Measurements from ENCODE around the gene TXNRD2.

The TXNRD2 gene

DNA sequence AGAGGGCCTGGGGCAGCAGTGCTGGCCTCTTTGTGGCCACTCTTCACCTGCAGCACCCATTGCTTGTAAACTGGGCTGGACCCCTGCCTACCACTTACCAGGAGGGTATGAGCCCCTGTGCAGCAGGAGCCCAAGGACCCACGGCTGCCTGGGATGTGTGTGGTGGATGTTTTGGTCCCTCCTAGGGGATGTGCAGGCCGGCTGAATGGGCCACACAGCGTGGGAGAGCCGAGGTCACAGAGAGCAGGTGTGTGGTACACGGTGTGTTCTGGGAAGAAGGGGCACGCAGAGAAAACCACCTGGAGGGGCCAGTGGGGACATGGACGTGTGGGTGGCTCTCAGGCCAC, 67.7 kb downstream of the TXNRD2 start:
- Histone ChIP-seq H4K20me1 (ENCODE audit: insufficient read depth, low read length) (no peaks in the 10 kb centered on the region), H3K9me3 (ENCODE audit: insufficient read depth, low read length) (no peaks in the 10 kb centered on the region), H2AFZ (ENCODE audit: low read depth, low read length) (no peak overlapping the region), H3K27me3 (ENCODE audit: low read depth, low read length) (no peaks in the 10 kb centered on the region), H3K79me2 (ENCODE audit: low read length) (no peaks in the 10 kb centered on the region), H3K4me1 (ENCODE audit: low read length) (no peaks in the 10 kb centered on the region), H3K4me2 (ENCODE audit: low read length) (no peak overlapping the region), H3K4me3 (ENCODE audit: low read length) (no peak overlapping the region), H3K36me3 (replicated peaks; ENCODE audit: low read depth, low read length) (no peaks in the 10 kb centered on the region), H3K9ac (ENCODE audit: low read length) (no peak overlapping the region), H3K27ac (ENCODE audit: low read length) (no peak overlapping the region)
- TF ChIP-seq, protein P1, sequence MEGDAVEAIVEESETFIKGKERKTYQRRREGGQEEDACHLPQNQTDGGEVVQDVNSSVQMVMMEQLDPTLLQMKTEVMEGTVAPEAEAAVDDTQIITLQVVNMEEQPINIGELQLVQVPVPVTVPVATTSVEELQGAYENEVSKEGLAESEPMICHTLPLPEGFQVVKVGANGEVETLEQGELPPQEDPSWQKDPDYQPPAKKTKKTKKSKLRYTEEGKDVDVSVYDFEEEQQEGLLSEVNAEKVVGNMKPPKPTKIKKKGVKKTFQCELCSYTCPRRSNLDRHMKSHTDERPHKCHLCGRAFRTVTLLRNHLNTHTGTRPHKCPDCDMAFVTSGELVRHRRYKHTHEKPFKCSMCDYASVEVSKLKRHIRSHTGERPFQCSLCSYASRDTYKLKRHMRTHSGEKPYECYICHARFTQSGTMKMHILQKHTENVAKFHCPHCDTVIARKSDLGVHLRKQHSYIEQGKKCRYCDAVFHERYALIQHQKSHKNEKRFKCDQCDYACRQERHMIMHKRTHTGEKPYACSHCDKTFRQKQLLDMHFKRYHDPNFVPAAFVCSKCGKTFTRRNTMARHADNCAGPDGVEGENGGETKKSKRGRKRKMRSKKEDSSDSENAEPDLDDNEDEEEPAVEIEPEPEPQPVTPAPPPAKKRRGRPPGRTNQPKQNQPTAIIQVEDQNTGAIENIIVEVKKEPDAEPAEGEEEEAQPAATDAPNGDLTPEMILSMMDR (IDR thresholded peaks at IDR 0.05; ENCODE audit: low read depth, low read length): no peak
- TF ChIP-seq EZH2phosphoT487 (IDR thresholded peaks at IDR 0.05; ENCODE audit: low read depth): no peak

DNA sequence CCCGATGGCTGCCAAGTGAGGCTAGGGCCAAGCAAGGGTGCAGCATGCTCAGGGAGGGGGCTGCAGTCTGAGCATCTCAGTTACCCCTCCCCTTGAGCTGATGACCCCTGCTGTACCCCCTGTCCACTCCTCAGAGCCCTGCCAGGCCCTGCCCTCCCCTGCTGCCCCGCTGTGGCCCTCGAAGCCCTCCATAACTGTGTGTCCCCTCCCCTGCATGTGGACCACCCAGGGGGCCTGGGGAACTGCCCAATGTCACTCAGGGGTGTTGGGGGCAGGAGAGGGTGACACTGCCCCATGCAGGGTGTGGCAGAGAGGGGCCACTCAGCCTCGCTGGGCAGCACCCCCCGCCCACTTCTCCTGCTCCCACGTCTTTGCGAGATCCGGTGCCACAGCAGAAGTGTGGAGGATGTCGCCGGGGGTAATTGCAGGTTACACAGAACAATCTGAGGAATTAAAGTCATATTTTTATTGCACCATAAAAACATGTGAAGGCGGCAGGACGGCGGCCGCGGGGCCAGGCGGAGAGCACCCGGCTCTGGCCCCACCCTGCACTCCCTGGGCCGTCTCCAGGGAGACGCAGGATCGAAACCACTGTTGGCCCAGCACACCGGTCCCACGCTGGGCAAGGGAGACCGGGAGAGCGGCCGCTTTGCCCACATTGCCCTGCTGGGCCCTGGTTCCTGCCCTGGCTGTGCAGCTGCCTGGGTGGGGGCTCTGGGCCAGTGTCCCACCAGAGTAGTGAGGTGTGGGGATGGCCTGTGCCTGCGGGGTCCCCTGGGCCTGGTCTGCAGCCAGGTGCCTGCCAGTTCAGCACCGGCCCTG, 68.3 kb downstream of the TXNRD2 start:
- no peak overlapping the region for H3K9ac ChIP-seq (ENCODE audit: low read length)
- H4K20me1 ChIP-seq (ENCODE audit: insufficient read depth, low read length): no peaks in the 10 kb centered on the region
- H2AFZ ChIP-seq (ENCODE audit: low read depth, low read length): no peak overlapping the region
- no peaks in the 10 kb centered on the region for H3K79me2 ChIP-seq (ENCODE audit: low read length)
- no peaks in the 10 kb centered on the region for H3K36me3 ChIP-seq (replicated peaks; ENCODE audit: low read depth, low read length)
- no peak overlapping the region for H3K4me2 ChIP-seq (ENCODE audit: low read length)
- H3K4me1 ChIP-seq (ENCODE audit: low read length): no peaks in the 10 kb centered on the region
- no peaks in the 10 kb centered on the region for H3K27me3 ChIP-seq (ENCODE audit: low read depth, low read length)
- no peak for TF ChIP-seq EZH2phosphoT487 (IDR thresholded peaks at IDR 0.05; ENCODE audit: low read depth)
- TF ChIP-seq, protein P1 (IDR thresholded peaks at IDR 0.05; ENCODE audit: low read depth, low read length): no peak
- H3K9me3 ChIP-seq (ENCODE audit: insufficient read depth, low read length): no peaks in the 10 kb centered on the region
- H3K27ac ChIP-seq (ENCODE audit: low read length): no peak overlapping the region
- no peak overlapping the region for H3K4me3 ChIP-seq (ENCODE audit: low read length)

DNA sequence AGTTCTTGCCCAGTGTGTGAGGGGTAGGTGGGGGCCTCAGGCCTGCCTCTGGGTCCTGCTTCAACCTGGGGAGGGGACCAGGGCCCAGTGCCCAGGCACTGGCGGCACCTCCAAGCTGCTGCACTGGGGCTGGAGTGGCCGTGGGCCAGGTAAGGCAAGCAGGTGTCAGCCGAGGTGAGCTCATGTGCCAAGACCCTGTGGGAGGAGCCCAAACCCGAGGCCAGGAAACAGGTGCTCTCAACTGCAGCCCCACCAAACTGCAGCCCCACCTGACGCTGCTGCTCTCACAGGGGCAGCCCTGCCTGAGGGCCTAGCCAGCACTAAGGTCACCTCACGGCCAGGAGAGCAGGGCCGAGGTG, 68.9 kb downstream of the TXNRD2 start:
- no peaks in the 10 kb centered on the region for H3K4me1 ChIP-seq (ENCODE audit: low read length)

More for the DNA sequence above, 68.9 kb downstream of the TXNRD2 start:
- Histone ChIP-seq H3K27me3 (ENCODE audit: low read depth, low read length) (no peaks in the 10 kb centered on the region), H2AFZ (ENCODE audit: low read depth, low read length) (no peak overlapping the region), H3K27ac (ENCODE audit: low read length) (no peak overlapping the region), H3K4me3 (ENCODE audit: low read length) (no peak overlapping the region), H3K4me2 (ENCODE audit: low read length) (no peak overlapping the region), H3K9me3 (ENCODE audit: insufficient read depth, low read length) (no peaks in the 10 kb centered on the region), H3K9ac (ENCODE audit: low read length) (no peak overlapping the region), H4K20me1 (ENCODE audit: insufficient read depth, low read length) (no peaks in the 10 kb centered on the region), H3K79me2 (ENCODE audit: low read length) (no peaks in the 10 kb centered on the region), H3K36me3 (replicated peaks; ENCODE audit: low read depth, low read length) (no peaks in the 10 kb centered on the region)
- TF ChIP-seq, protein P1 (IDR thresholded peaks at IDR 0.05; ENCODE audit: low read depth, low read length): no peak
- TF ChIP-seq EZH2phosphoT487 (IDR thresholded peaks at IDR 0.05; ENCODE audit: low read depth): no peak
